HT1080 (cell line): ENCODE measurements around the gene ARHGAP26. TPM values are rescaled to one million over a fixed set of nuclear protein-coding genes. Genes with fewer than 3 reads are reported as not detected.

Source experiments
- DNase-seq: peaks from one replicate; pipeline ENCODE4 v3.0.0-alpha.2; 2015; ENCODE audit warnings: low read depth
- total RNA-seq: library from RNA; depleted of rRNA; stranded (reverse); fragments of >200 nt; shearing (Covaris generic); gene quantifications from 2 replicates; pipeline ENCODE4 v1.2.3, GENCODE V29; 2014

The ARHGAP26 gene
- total RNA-seq, 1 experiment from 2014 or later: 9.9 TPM

DNA sequence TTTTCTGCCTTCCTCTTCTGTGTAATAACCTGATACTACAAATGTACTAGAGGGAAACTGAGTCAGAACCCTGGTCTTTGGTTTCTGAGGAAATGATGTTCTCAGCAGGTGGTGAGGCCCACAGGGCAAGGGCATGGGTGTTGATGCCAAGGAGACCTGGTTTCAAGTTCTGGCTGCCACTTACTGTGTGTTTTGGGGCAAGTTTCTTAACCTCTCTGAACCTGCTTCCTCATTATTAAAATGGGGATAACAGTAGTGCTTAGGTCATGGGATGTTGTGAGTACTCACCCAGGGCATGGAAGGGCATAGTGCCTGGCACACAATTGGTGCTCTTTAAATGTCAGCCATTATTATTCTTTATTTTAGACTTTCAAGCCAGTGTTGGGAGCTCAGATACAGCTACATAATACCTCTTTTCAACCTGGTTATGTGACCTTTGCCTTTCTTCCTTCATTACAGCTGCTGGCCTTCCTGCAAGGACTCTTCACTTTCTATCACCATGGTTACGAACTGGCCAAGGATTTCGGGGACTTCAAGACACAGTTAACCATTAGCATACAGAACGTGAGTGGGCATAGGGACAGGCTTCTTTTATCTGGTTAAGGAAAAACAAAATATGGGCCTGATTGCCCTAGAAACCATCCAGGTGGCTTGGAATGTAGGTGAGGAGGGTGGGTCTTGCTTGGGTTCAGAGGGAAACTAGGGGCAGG lies 131.5 kb downstream of the ARHGAP26 start:
- DNase-seq: no peak

DNA sequence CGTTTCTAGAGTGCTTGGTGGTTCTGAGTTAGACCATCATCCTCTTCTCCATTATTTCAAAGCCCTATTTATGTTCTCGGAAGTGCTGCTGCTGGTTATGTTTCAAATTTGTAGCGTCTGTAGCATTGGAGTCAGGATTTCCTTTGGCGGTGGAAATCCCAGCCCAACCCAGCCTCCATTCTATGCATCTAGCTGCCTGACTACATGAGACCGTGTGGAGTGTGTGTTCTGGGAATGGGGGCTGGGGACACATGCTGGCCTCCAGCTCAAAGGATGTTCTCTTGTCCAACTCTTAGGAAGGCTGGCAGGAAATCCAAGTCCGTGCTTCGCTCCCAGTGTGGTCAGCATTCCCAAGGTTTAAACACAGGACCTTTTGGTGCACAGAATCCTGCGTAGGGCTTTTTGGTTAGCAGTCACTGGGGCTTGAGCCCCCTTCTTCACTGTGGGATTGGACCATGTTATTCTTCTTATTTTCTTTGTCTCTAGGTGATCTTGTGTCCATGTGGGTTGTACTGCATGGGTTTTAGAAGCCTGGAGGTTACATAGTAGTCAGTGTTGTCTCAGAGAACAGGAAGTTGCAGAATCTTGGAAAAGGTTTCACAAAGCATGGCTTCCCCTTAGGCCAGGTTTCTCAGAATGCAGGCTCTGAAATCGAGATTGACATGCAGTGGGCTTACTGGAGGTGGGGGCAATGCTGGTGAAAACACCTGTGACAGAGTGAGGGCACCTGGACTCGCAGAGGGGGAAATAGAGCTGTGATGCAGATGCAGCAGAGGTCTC lies 132.2 kb downstream of the ARHGAP26 start:
- no peak for DNase-seq

DNA sequence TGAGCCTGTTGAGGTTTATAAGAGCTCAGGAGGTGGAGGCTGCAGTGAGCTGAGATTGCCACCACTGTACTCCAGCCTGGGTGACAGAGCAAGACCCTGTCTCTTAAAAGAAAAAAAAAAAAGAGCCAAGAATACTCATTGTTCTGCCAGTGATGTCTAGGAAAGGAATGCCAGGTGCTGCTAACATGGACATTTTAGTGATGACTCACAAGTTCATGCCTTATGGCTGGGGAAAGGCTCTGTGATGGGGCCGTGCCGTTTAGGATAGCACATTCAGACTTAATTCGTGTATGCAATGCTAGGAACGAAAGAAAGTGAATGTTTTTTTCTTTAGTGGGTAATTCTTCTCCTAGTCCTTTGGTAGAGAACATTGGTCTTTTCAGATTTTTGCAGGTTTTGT lies 134.2 kb downstream of the ARHGAP26 start:
- DNase-seq: peak; percentile 87

DNA sequence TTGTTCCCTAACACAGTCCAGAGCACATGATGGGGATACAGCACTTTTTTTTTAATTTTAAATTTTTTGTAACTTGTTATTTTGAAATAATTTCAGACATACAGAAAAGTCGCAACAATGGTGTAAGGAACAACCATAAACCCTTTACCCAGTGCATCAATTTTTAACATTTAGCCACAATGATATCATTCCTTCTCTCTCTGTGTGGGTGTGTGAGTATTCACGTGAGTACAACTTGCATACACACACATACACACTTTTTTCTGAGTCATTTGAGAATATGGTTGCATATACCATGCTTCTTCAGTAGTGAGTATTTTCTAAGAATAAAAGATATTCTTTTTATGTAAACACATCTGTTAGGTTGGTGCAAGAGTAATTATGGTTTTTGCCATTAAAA lies 135.2 kb downstream of the ARHGAP26 start:
- DNase-seq: no peak

- DNase-seq: no peak
Observed at GRCh38 chr5:142906863-142907671, 136.9 kb downstream of the ARHGAP26 start.

DNA sequence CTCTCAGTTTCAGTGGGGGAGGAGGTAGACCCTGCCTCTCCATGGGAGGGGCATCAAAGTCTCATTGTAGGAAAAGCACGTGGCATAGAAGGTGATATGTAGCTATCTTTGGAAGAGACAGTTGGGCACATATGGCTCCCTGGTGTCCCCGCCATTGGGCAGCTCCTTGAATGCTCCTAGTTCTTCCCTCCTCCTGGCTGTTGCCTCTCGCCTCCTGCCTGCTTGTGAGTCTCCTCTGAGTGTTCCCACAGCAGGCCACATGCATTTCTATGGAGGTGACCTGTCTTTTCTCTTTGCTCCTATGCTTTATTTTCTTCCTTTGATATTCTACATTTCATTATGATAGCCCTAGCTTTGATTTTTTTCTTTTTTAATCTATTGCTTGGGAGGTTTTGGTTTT lies 138.5 kb downstream of the ARHGAP26 start:
- no peak for DNase-seq

- DNase-seq: no peak
Observed at GRCh38 chr5:142910128-142910527, 140.0 kb downstream of the ARHGAP26 start.

GRCh38 chr5:142911170-142911569 lies 141.0 kb downstream of the ARHGAP26 start:
- no peak for DNase-seq

DNA sequence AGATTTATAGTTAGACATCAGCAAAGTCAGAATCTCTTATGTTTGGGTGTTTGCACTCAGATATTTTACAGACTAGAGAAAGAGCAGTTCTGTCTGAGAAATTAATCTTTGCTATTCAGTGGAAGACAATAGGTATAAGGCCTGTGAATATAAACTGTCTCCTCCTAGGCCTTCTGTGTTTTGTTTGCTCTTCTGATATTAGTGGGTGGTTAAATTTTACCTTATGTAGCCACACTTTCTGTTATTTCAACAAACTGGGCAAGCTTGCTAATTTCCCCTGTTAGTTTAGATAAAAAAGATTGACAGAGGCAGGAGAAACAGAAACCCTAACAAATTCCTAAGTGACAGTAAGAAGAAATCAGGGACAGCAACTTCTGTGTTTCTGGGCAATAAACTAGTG lies 141.6 kb downstream of the ARHGAP26 start:
- DNase-seq: no peak

GRCh38 chr5:142913728-142914338 lies 143.7 kb downstream of the ARHGAP26 start:
- no peak for DNase-seq

DNA sequence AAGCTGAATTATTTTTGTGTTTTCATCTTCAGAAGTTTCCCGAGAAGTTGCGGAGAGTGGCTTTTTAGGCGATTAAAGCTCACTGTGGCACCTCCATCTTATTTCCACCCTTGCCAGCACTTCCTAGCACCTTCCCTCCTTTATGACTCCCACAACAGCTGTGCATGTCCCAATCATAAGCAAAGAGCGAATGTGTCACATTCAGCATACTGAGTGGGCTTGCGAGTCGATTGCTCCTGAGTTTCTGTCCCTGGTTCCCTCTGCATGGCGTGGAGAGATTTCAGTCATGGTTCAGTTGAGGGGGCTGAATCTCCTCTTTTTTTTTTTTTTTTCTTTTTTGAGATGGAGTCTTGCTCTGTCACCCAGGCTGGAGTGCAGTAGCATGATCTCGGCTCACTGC lies 144.9 kb downstream of the ARHGAP26 start:
- no peak for DNase-seq

GRCh38 chr5:142915813-142916424 lies 145.7 kb downstream of the ARHGAP26 start:
- DNase-seq: peak; percentile 59

- no peak for DNase-seq
Observed at GRCh38 chr5:142918959-142919635, 148.9 kb downstream of the ARHGAP26 start.

DNA sequence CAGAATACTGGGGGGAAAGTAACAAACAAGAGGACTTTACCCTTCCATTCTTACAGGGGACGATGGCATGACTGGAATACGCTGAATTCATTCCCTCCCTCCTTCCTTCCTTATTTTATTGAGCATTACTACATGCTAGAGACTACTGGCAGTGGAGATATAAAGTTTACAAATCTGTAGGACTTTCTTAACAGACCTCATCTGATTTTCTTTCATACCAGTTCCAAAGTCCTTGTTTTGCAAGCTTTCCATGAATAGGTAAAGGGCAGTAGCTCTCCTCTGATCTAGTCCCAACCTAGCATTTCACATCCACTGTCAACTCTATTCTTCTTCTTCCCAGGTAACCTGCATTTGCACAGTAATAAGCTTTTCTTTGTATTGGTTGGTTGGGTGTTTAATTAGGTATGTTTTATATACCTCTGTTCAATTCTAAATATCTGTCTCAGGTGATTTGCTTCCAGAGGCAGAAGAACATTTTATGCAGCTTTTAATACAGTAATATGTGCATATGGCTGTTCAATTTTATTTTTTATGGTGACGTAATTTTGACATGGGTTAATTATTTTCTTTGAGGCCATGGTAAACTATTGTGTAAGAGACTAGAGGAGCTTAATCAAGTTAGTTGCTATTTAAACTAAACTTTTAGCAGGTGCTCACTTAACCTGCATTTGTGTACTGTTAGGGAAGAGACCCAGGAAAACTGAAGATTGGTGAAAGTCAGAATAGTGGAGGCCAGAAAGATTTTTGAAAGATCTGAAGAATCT lies 150.9 kb downstream of the ARHGAP26 start:
- no peak for DNase-seq

DNA sequence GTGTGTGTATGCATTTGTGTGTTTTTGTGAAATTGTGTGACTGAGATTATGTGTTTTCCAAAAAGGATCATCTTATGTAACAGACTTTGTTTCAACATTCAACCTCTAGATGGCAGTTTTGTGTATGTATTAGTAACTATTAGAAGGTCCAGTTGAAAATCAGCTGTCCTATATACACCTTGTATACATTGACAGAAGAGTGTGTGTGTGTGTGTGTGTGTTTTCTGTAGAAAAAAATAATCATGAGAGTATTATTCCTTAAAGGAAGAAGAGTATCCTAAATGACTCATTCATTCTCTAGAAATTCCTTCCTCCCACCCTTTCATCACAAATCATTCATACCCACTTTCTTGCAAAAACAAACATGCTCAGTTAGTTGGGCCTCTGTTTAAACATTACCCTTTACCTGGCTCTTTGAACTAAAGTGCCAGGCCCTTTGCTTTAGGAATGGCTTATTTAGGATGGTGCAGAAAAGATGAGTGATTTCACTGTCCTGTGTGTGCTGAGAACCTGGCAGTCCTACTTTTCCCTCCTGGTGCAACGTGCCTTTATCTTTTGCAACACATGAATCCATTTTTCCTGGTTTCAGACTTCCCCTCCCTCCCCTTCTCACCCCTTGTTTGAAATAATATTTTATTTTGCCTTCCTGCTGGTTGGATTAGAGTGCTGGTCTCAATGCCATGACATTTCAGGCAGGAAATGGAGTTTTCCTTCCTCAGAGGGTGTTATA lies 152.2 kb downstream of the ARHGAP26 start:
- DNase-seq: peak; percentile 66

GRCh38 chr5:142924135-142924883 lies 154.1 kb downstream of the ARHGAP26 start:
- no peak for DNase-seq

DNA sequence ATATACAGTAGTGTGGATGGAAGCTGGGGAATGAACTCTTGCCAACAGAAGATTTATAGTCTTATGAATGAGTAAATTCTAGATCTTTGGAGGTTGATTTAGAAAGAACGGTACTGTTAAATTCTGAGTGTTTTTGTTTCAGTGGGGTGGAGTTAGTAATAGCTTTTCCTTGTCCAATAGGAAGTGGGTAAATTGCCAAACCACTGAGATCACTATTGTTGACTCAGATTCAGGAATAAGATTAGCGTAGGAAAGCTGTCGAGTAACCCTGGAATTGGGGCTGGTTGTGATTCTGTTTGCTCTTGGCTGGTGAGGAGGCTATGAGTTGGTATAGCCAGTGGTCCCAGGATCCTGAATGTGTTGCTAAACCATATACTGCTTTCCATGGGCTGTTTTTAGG lies 155.6 kb downstream of the ARHGAP26 start:
- DNase-seq: peak; percentile 83

DNA sequence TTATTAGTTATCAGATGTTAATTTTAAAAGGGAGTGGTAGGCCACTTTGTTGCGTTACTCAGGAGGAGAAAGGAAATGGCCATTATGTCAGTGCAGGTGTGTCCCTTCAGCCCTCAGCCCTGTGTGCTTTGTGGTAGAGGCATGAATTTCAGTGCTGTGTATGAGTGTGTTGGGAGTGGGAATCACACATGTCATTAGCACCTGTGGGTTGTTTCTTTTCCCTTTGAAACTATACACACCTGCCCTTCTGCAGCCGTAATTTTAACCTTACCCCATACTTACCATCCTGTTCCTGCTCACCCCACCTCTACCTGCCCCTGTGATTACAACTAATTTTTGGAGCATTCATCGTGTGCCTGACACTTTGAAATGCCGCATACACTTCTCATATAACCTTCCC lies 156.4 kb downstream of the ARHGAP26 start:
- no peak for DNase-seq
